WTC11 (cell line): ENCODE data around the gene FASTKD3. TPM values are rescaled to one million over a fixed set of nuclear protein-coding genes. Genes with fewer than 3 reads are reported as not detected.

Experiments used
- ATAC-seq: fragments of 200-7000 bp; cut with Tn5 transposase; 2 replicates; pipeline ENCODE4 v1.10.0; 2021; ENCODE audit warnings: mild to moderate bottlenecking, moderate library complexity
- CTCF ChIA-PET: fragments of 300-600 bp; sonication (Branson Sonifier 250); formaldehyde crosslinking; loops from one replicate; lab custom pipeline; 2021; ENCODE audit warnings: antibody characterized with exemption; lab: Charles Lee
- POLR2A ChIA-PET: fragments of 350-600 bp; sonication (Branson Sonifier 250); formaldehyde crosslinking; loops from one replicate; lab custom pipeline; 2021; ENCODE audit warnings: antibody characterized with exemption; lab: Charles Lee
- DNase-seq: peaks from one replicate; pipeline ENCODE4 v3.0.0; 2021; ENCODE audit warnings: low spot score
- H3K27ac Mint-ChIP-seq: 2 replicates; pipeline ENCODE4 v1.8.0; 2021; ENCODE audit warnings: mixed read lengths
- H3K27me3 Mint-ChIP-seq: 2 replicates; pipeline ENCODE4 v1.8.0; 2021; ENCODE audit warnings: low read depth, mild to moderate bottlenecking, moderate library complexity, mixed read lengths
- H3K36me3 Mint-ChIP-seq: 2 replicates; pipeline ENCODE4 v1.8.0; 2021; ENCODE audit warnings: mixed read lengths
- H3K4me1 Mint-ChIP-seq: 2 replicates; pipeline ENCODE4 v1.8.0; 2022; ENCODE audit warnings: mixed read lengths
- H3K4me3 Mint-ChIP-seq: 2 replicates; pipeline ENCODE4 v1.8.0; 2021; ENCODE audit warnings: mild to moderate bottlenecking, moderate library complexity, mixed read lengths
- H3K9me3 Mint-ChIP-seq: 2 replicates; pipeline ENCODE4 v1.8.0; 2021; ENCODE audit warnings: mixed read lengths
- AR ChIP-seq: fragments of 250-450 bp; sonication (Bioruptor Pico); IDR thresholded peaks from 2 replicates; pipeline ENCODE4 v1.9.0; 2021; ENCODE audit warnings: mild to moderate bottlenecking
- ATF2 ChIP-seq: sonication (generic); formaldehyde crosslinking; IDR thresholded peaks from 2 replicates; pipeline ENCODE4 v1.8.1; 2022; ENCODE audit warnings: low read depth, missing genetic modification reagents, borderline replicate concordance
- CREB1 ChIP-seq: sonication (generic); formaldehyde crosslinking; IDR thresholded peaks from 2 replicates; pipeline ENCODE4 v1.8.0; 2023; ENCODE audit warnings: mild to moderate bottlenecking, missing genetic modification reagents
- ETV6 ChIP-seq: sonication (generic); formaldehyde crosslinking; IDR thresholded peaks from 2 replicates; pipeline ENCODE4 v1.8.1; 2022; ENCODE audit warnings: mild to moderate bottlenecking, missing genetic modification reagents
- FOXJ3 ChIP-seq: sonication (generic); formaldehyde crosslinking; IDR thresholded peaks from 2 replicates; pipeline ENCODE4 v1.9.0; 2021; ENCODE audit warnings: missing genetic modification reagents, mild to moderate bottlenecking, borderline replicate concordance
- FOXK1 ChIP-seq: sonication (generic); formaldehyde crosslinking; IDR thresholded peaks from 2 replicates; pipeline ENCODE4 v1.8.0; 2022; ENCODE audit warnings: mild to moderate bottlenecking, moderate library complexity, missing genetic modification reagents
- IRF1 ChIP-seq: sonication (generic); formaldehyde crosslinking; IDR thresholded peaks from 2 replicates; pipeline ENCODE4 v1.8.0; 2023; ENCODE audit warnings: missing genetic modification reagents
- KAT7 ChIP-seq: sonication (generic); formaldehyde crosslinking; IDR thresholded peaks from 2 replicates; pipeline ENCODE4 v1.8.1; 2023; ENCODE audit warnings: missing genetic modification reagents, mild to moderate bottlenecking, borderline replicate concordance
- NFYB ChIP-seq: sonication (generic); formaldehyde crosslinking; conservative IDR thresholded peaks from 2 replicates; pipeline ENCODE4 v1.8.0; 2022; ENCODE audit warnings: low read depth, missing genetic modification reagents
- OVOL2 ChIP-seq: fragments of 250-450 bp; sonication (Bioruptor Pico); IDR thresholded peaks from 2 replicates; pipeline ENCODE4 v1.9.0; 2021; ENCODE audit warnings: mild to moderate bottlenecking, borderline replicate concordance
- PRDM15 ChIP-seq: sonication (generic); formaldehyde crosslinking; IDR thresholded peaks from 2 replicates; pipeline ENCODE4 v1.8.0; 2022; ENCODE audit warnings: missing genetic modification reagents
- RORB ChIP-seq: fragments of 250-450 bp; sonication (Bioruptor Pico); IDR thresholded peaks from 2 replicates; pipeline ENCODE4 v1.9.0; 2021; ENCODE audit warnings: mild to moderate bottlenecking
- STAT6 ChIP-seq: sonication (generic); formaldehyde crosslinking; conservative IDR thresholded peaks from 2 replicates; pipeline ENCODE4 v1.8.1; 2023; ENCODE audit warnings: mild to moderate bottlenecking, low read depth, missing genetic modification reagents, moderate library complexity
- ZNF263 ChIP-seq: sonication (generic); formaldehyde crosslinking; IDR thresholded peaks from 2 replicates; pipeline ENCODE4 v1.8.1; 2022; ENCODE audit warnings: low read depth, mild to moderate bottlenecking, moderate library complexity, missing genetic modification reagents
- ZNF317 ChIP-seq: sonication (generic); formaldehyde crosslinking; IDR thresholded peaks from 2 replicates; pipeline ENCODE4 v1.8.1; 2023; ENCODE audit warnings: low read depth, mild to moderate bottlenecking, moderate library complexity, missing genetic modification reagents, borderline replicate concordance
- ZNF396 ChIP-seq: fragments of 250-450 bp; sonication (Bioruptor Pico); IDR thresholded peaks from 2 replicates; pipeline ENCODE4 v1.8.0; 2021; ENCODE audit warnings: mild to moderate bottlenecking, moderate library complexity, borderline replicate concordance
- total RNA-seq: library from RNA; stranded (reverse); gene quantifications from 3 replicates; pipeline ENCODE4 v1.2.3, GENCODE V29; 2021
- TF ChIP-seq, protein P1 (sequence below): sonication (generic); formaldehyde crosslinking; IDR thresholded peaks from 2 replicates; pipeline ENCODE4 v1.8.1; 2023; ENCODE audit warnings: mild to moderate bottlenecking, missing genetic modification reagents, moderate library complexity
- TF ChIP-seq, protein P2 (sequence below): sonication (generic); formaldehyde crosslinking; IDR thresholded peaks from 2 replicates; pipeline ENCODE4 v1.8.0; 2022; ENCODE audit warnings: mild to moderate bottlenecking, missing genetic modification reagents
- TF ChIP-seq, protein P3 (sequence below): sonication (generic); formaldehyde crosslinking; IDR thresholded peaks from 2 replicates; pipeline ENCODE4 v1.8.1; 2023; ENCODE audit warnings: mild to moderate bottlenecking, missing genetic modification reagents

FASTKD3 gene
- total RNA-seq, 1 experiment from 2014 or later, result 8.7 TPM

DNA sequence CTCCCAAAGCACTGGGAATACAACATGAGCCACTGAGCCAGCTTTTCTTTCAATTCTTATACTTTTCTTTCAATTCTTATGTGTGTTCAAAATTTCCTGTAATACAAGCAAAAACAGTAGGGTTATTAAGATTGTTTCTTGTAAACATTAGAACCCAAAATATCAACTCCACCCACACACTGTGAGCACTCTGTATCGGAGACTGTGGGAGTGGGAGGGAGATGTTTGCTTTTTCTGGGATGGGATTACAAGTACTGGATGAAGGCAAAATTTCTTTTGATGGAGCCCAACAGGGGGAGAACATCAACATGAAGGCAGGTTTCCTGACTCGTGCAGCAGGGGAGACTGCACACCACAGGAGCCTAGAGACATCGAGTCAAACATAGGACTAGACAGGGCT lies 13.2 kb downstream of the FASTKD3 start:
- Mint-ChIP-seq H3K4me3 (no peak overlapping the region), H3K4me1 (peaks cover 5% of the 10 kb centered on the region), H3K9me3 (peaks cover 13% of the 10 kb centered on the region), H3K27me3 (peaks cover 24% of the 10 kb centered on the region), H3K36me3 (peaks cover 9% of the 10 kb centered on the region), H3K27ac (no peak overlapping the region)
- CTCF ChIA-PET, result interaction anchor here (0.7 to 3.9 kb wide), 12 partner anchors 13 to 1085 kb away, joined by 3 to 32 read pairs (median 4); partner anchors contain the start of genes FASTKD3 and MTRR
- POLR2A ChIA-PET, result no interaction called here
- ATAC-seq, result no peak
- no peak for TF ChIP-seq IRF1 (CRISPR knock-in tag)
- TF ChIP-seq FOXK1, result no peak
- TF ChIP-seq CREB1, result no peak
- TF ChIP-seq, protein P1, sequence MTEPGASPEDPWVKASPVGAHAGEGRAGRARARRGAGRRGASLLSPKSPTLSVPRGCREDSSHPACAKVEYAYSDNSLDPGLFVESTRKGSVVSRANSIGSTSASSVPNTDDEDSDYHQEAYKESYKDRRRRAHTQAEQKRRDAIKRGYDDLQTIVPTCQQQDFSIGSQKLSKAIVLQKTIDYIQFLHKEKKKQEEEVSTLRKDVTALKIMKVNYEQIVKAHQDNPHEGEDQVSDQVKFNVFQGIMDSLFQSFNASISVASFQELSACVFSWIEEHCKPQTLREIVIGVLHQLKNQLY (CRISPR knock-in tag), result no peak
- TF ChIP-seq FOXJ3 (CRISPR knock-in tag), result no peak
- TF ChIP-seq ZNF396, result no peak
- TF ChIP-seq, protein P2, sequence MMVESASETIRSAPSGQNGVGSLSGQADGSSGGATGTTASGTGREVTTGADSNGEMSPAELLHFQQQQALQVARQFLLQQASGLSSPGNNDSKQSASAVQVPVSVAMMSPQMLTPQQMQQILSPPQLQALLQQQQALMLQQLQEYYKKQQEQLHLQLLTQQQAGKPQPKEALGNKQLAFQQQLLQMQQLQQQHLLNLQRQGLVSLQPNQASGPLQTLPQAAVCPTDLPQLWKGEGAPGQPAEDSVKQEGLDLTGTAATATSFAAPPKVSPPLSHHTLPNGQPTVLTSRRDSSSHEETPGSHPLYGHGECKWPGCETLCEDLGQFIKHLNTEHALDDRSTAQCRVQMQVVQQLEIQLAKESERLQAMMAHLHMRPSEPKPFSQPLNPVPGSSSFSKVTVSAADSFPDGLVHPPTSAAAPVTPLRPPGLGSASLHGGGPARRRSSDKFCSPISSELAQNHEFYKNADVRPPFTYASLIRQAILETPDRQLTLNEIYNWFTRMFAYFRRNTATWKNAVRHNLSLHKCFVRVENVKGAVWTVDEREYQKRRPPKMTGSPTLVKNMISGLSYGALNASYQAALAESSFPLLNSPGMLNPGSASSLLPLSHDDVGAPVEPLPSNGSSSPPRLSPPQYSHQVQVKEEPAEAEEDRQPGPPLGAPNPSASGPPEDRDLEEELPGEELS (CRISPR knock-in tag), result no peak
- DNase-seq, result no peak

GRCh38 chr5:7852988-7853387 lies 15.8 kb downstream of the FASTKD3 start:
- Mint-ChIP-seq H3K9me3 (peaks cover 13% of the 10 kb centered on the region), H3K4me1 (peaks cover 9% of the 10 kb centered on the region), H3K27me3 (peaks cover 44% of the 10 kb centered on the region), H3K4me3 (no peak overlapping the region), H3K36me3 (no peaks in the 10 kb centered on the region), H3K27ac (no peak overlapping the region)
- ATAC-seq, result no peak
- ChIA-PET POLR2A (no interaction called here), CTCF (no interaction called here)
- DNase-seq, result no peak
- TF ChIP-seq ETV6 (CRISPR knock-in tag) (no peak), OVOL2 (CRISPR knock-in tag) (no peak), STAT6 (no peak), ZNF263 (CRISPR knock-in tag) (no peak), AR (CRISPR knock-in tag) (no peak), ZNF396 (no peak), ATF2 (CRISPR knock-in tag) (no peak), NFYB (CRISPR knock-in tag) (no peak), RORB (CRISPR knock-in tag) (no peak), PRDM15 (no peak), ZNF317 (CRISPR knock-in tag) (no peak), KAT7 (CRISPR knock-in tag) (no peak)
- TF ChIP-seq, protein P3, sequence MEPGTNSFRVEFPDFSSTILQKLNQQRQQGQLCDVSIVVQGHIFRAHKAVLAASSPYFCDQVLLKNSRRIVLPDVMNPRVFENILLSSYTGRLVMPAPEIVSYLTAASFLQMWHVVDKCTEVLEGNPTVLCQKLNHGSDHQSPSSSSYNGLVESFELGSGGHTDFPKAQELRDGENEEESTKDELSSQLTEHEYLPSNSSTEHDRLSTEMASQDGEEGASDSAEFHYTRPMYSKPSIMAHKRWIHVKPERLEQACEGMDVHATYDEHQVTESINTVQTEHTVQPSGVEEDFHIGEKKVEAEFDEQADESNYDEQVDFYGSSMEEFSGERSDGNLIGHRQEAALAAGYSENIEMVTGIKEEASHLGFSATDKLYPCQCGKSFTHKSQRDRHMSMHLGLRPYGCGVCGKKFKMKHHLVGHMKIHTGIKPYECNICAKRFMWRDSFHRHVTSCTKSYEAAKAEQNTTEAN (CRISPR knock-in tag), result no peak
